Suprapubic skin (tissue), 4 donors: ENCODE data around the gene ATXN1. TPM values are rescaled to one million over a fixed set of nuclear protein-coding genes. Genes with fewer than 3 reads are reported as not detected.

Source experiments
- DNase-seq, 2 donors: peaks; one replicate each; pipeline ENCODE4 v3.0.0-alpha.2; 2019; ENCODE audit warnings: low spot score in 2 of 2
- H3K27ac ChIP-seq: fragments of 200-600 bp; sonication (generic); one replicate; pipeline ENCODE4 v1.5.1; 2019
- H3K27me3 ChIP-seq: fragments of 200-600 bp; sonication (generic); one replicate; pipeline ENCODE4 v1.5.1; 2019
- H3K36me3 ChIP-seq: fragments of 200-600 bp; sonication (generic); one replicate; pipeline ENCODE4 v1.5.1; 2019
- H3K4me1 ChIP-seq: fragments of 200-600 bp; sonication (generic); one replicate; pipeline ENCODE4 v1.5.1; 2019
- H3K4me3 ChIP-seq: fragments of 200-600 bp; sonication (generic); one replicate; pipeline ENCODE4 v1.5.1; 2019; ENCODE audit warnings: mild to moderate bottlenecking
- H3K9me3 ChIP-seq: fragments of 200-600 bp; sonication (generic); one replicate; pipeline ENCODE4 v1.5.1; 2019
- CTCF ChIP-seq, 2 donors: fragments of 200-600 bp in 1 of 2; fragments of 450-650 bp in 1 of 2; sonication (generic) in 1 of 2; IDR thresholded peaks; one replicate each; pipeline ENCODE4 v1.5.1; 2016 to 2019; ENCODE audit warnings: antibody characterized with exemption in 2 of 2, mild to moderate bottlenecking in 1 of 2, moderate library complexity in 1 of 2
- EP300 ChIP-seq: sonication (generic); formaldehyde crosslinking; IDR thresholded peaks from one replicate; pipeline ENCODE4 v1.6.1; 2017; ENCODE audit warnings: antibody characterized with exemption
- POLR2A ChIP-seq, 2 donors: fragments of 450-650 bp; IDR thresholded peaks; one replicate each; pipeline ENCODE4 v1.6.1; 2017; ENCODE audit warnings: antibody characterized with exemption in 2 of 2, mild to moderate bottlenecking in 2 of 2, moderate library complexity in 2 of 2
- POLR2AphosphoS5 ChIP-seq, 3 donors: sonication (generic); formaldehyde crosslinking; IDR thresholded peaks; one replicate each; pipeline ENCODE4 v1.6.1; 2017; ENCODE audit warnings: antibody characterized with exemption in 3 of 3
- WGBS: methylation state at CpG from one replicate; pipeline ENCODE4 v1.1.5; 2018; 5-methylcytosine and 5-hydroxymethylcytosine counted together
- total RNA-seq, 4 donors: library from RNA; depleted of rRNA; stranded (reverse); fragments of >200 nt; gene quantifications; one replicate each; pipeline ENCODE4 v1.1.0, GENCODE V29; 2016

Gene ATXN1
- total RNA-seq, 4 donors from 2014 or later, result 32.8 to 95.4 (median 42.4) TPM

- Histone ChIP-seq H3K36me3 (no peaks in the 10 kb centered on the region), H3K27ac (no peak overlapping the region), H3K4me3 (no peak overlapping the region), H3K9me3 (no peaks in the 10 kb centered on the region), H3K4me1 (peaks cover 18% of the 10 kb centered on the region), H3K27me3 (no peaks in the 10 kb centered on the region)
- TF ChIP-seq POLR2AphosphoS5 (IDR thresholded peaks at IDR 0.05), result no peak
- TF ChIP-seq POLR2A (IDR thresholded peaks at IDR 0.05), result no peak
- no peak for TF ChIP-seq EP300
- TF ChIP-seq CTCF (IDR thresholded peaks at IDR 0.05), result no peak
- DNase-seq, result no peak
- 44% methylated on average over 4 of the region's 4 CpGs for WGBS
Measured at GRCh38 chr6:16776394-16777017, 15.2 kb upstream of the ATXN1 start.

GRCh38 chr6:16774437-16774836 lies 13.2 kb upstream of the ATXN1 start:
- 70% methylated on average over 1 of the region's 1 CpG for WGBS
- H3K36me3 ChIP-seq, result no peaks in the 10 kb centered on the region
- H3K27me3 ChIP-seq, result no peaks in the 10 kb centered on the region
- peaks cover 26% of the 10 kb centered on the region for H3K4me1 ChIP-seq
- DNase-seq, result no peak
- no peak overlapping the region for H3K4me3 ChIP-seq
- TF ChIP-seq POLR2AphosphoS5 (IDR thresholded peaks at IDR 0.05), result no peak
- no peak for TF ChIP-seq EP300
- no peak for TF ChIP-seq CTCF (IDR thresholded peaks at IDR 0.05)
- no peak for TF ChIP-seq POLR2A (IDR thresholded peaks at IDR 0.05)
- H3K27ac ChIP-seq, result no peak overlapping the region
- H3K9me3 ChIP-seq, result no peaks in the 10 kb centered on the region

GRCh38 chr6:16773362-16773761 lies 12.1 kb upstream of the ATXN1 start:
- no peak overlapping the region for H3K4me3 ChIP-seq
- no peaks in the 10 kb centered on the region for H3K27me3 ChIP-seq
- TF ChIP-seq POLR2A (IDR thresholded peaks at IDR 0.05) (no peak), POLR2AphosphoS5 (IDR thresholded peaks at IDR 0.05) (no peak), CTCF (IDR thresholded peaks at IDR 0.05) (no peak), EP300 (no peak)
- 82% methylated on average over 2 of the region's 2 CpGs for whole genome bisulfite sequencing
- H3K36me3 ChIP-seq, result no peaks in the 10 kb centered on the region
- no peak overlapping the region for H3K27ac ChIP-seq
- H3K4me1 ChIP-seq, result peaks cover 37% of the 10 kb centered on the region
- no peak for DNase-seq
- H3K9me3 ChIP-seq, result no peaks in the 10 kb centered on the region

- DNase-seq, result peak; percentile 87 to 94
Measured at GRCh38 chr6:16770701-16771569, 9.7 kb upstream of the ATXN1 start.

More at GRCh38 chr6:16770701-16771569, 9.7 kb upstream of the ATXN1 start:
- Histone ChIP-seq H3K27ac (peak overlapping the region; percentile 68), H3K9me3 (no peaks in the 10 kb centered on the region), H3K36me3 (no peaks in the 10 kb centered on the region), H3K4me3 (no peak overlapping the region), H3K4me1 (peaks cover 38% of the 10 kb centered on the region), H3K27me3 (no peaks in the 10 kb centered on the region)
- 38% methylated on average over 16 of the region's 16 CpGs for WGBS
- TF ChIP-seq EP300 (no peak), POLR2AphosphoS5 (IDR thresholded peaks at IDR 0.05) (peak in 1 of 3 donors; percentile 39), POLR2A (IDR thresholded peaks at IDR 0.05) (no peak), CTCF (IDR thresholded peaks at IDR 0.05) (peak; percentile 91 to 94)
